ENCODE data around the gene SEC24C.
"Not testable (repeated sequence)": the region's sequence is repeated elsewhere in the genome, so short reads cannot be mapped to it uniquely, and the experiment has no call there.

Gene SEC24C, protein sequence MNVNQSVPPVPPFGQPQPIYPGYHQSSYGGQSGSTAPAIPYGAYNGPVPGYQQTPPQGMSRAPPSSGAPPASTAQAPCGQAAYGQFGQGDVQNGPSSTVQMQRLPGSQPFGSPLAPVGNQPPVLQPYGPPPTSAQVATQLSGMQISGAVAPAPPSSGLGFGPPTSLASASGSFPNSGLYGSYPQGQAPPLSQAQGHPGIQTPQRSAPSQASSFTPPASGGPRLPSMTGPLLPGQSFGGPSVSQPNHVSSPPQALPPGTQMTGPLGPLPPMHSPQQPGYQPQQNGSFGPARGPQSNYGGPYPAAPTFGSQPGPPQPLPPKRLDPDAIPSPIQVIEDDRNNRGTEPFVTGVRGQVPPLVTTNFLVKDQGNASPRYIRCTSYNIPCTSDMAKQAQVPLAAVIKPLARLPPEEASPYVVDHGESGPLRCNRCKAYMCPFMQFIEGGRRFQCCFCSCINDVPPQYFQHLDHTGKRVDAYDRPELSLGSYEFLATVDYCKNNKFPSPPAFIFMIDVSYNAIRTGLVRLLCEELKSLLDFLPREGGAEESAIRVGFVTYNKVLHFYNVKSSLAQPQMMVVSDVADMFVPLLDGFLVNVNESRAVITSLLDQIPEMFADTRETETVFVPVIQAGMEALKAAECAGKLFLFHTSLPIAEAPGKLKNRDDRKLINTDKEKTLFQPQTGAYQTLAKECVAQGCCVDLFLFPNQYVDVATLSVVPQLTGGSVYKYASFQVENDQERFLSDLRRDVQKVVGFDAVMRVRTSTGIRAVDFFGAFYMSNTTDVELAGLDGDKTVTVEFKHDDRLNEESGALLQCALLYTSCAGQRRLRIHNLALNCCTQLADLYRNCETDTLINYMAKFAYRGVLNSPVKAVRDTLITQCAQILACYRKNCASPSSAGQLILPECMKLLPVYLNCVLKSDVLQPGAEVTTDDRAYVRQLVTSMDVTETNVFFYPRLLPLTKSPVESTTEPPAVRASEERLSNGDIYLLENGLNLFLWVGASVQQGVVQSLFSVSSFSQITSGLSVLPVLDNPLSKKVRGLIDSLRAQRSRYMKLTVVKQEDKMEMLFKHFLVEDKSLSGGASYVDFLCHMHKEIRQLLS

GRCh38 chr10:73743905-73744663 is at the start of gene SEC24C:
Gene SEC24C, plus strand, starts transcription at chr10:73744372. Its CDS starts 2,461 bp downstream, at chr10:73746833.
- peak; percentile 96 for DNase-seq

DNA sequence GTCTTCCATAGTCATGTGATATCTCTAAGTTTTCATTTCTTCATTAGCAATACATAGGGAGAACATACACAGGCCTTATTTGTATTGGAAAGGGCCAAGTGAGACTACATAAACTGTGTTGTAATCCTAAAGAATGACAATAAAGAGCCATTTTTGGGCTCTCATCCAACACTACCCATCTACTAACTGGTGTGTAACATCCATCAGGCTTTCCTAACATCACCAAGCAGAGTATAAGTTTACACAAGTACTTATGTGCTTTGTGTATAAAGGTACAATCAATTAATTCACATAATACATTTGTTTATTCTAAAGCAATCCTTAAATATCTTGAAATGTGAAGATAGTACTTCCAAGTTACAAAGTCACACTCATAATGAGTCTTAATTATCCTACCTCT is 48.9 kb upstream of the SEC24C start:
- DNase-seq: not testable (repeated sequence)

GRCh38 chr10:73697675-73698159 is 46.5 kb upstream of the SEC24C start, which contains the start of gene AGAP5:
Gene AGAP5, minus strand, starts transcription at chr10:73698109. Its CDS starts 354 bp downstream, at chr10:73697755.
- DNase-seq: not testable (repeated sequence)

DNA sequence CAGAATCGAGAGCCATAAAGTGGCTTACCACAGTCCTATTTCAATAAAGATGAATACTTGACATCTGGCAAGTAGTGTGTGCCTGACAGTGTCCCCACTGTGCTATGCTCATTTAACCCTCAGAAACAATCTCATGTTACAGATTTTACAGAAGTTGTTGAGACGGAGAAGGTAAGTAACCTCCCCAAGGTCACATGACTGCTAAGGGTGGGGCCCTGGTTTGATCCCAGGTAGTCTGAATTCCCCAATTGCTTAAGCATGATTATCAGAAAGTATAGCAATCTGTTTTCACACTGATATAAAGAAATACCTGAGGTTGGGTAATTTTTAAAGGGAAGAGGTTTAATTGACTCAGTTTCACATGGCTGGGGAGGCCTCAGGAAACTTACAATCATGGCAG is 45.4 kb upstream of the SEC24C start:
- not testable (repeated sequence) for DNase-seq

GRCh38 chr10:73703924-73704323 is 40.2 kb upstream of the SEC24C start:
- not testable (repeated sequence) for DNase-seq

GRCh38 chr10:73705506-73706072 is 38.6 kb upstream of the SEC24C start:
- not testable (repeated sequence) for DNase-seq

- DNase-seq: not testable (repeated sequence)
These were observed 37.7 kb upstream of the SEC24C start for GRCh38 chr10:73706488-73706887.

- DNase-seq: not testable (repeated sequence)
These were observed 36.5 kb upstream of the SEC24C start for GRCh38 chr10:73707628-73708027.

DNA sequence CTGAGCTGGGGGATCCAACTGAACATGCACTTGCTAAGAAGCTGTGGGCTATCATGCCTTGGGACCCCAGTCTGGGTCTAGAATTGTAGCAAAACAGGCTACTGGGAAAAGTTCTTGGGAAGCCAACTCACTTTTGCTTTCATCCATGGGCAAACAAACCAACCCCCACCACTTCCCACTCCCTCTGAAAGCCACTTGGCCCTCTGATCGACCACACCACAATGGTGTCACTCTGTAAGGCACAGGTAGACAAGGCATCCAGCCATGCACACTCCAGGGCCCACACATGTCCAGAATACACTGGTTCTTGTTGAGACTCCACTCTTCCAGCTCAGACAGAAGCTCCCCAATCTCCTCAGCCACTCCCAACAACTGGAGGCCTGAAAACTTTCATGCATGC is 36.0 kb upstream of the SEC24C start:
- not testable (repeated sequence) for DNase-seq

GRCh38 chr10:73711683-73712082 is 32.5 kb upstream of the SEC24C start:
- DNase-seq: not testable (repeated sequence)

DNA sequence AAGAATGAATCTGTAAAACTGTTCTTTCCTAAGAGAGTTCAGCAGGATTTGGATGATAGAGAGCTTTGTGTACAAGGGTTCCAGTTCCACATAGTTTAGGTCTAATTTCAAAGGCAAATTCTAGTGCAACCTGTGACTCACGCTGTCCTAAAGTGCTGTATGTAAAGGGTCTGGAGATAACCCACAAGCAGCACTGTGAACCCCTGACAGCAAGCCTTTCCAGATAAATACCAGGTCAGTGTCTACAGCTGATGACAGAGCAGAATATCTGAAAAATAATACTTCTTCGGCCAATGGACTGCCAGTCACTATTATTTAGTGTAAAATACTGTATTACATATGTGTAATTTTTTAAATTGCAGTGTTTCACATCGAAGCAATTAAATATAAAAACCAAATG is 30.3 kb upstream of the SEC24C start:
- DNase-seq: not testable (repeated sequence)

DNA sequence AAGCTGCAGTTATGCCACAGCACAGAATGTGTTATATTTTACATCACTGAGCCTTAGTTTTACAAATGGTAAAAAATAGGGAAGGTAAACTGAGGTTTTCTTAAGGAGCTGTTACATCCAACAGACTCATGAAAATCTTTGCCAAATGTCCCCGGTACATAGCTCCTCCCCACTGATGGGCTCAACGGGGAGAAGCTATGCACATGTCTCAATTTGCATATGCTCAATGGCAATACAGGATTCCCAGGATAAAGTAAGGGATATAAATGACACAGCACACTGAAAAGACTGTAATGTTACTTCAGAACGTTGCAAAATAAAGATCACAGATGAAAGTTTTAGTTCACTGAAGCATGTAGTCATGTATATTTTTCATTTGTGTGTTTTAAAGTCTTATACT is 29.7 kb upstream of the SEC24C start:
- DNase-seq: not testable (repeated sequence)

DNA sequence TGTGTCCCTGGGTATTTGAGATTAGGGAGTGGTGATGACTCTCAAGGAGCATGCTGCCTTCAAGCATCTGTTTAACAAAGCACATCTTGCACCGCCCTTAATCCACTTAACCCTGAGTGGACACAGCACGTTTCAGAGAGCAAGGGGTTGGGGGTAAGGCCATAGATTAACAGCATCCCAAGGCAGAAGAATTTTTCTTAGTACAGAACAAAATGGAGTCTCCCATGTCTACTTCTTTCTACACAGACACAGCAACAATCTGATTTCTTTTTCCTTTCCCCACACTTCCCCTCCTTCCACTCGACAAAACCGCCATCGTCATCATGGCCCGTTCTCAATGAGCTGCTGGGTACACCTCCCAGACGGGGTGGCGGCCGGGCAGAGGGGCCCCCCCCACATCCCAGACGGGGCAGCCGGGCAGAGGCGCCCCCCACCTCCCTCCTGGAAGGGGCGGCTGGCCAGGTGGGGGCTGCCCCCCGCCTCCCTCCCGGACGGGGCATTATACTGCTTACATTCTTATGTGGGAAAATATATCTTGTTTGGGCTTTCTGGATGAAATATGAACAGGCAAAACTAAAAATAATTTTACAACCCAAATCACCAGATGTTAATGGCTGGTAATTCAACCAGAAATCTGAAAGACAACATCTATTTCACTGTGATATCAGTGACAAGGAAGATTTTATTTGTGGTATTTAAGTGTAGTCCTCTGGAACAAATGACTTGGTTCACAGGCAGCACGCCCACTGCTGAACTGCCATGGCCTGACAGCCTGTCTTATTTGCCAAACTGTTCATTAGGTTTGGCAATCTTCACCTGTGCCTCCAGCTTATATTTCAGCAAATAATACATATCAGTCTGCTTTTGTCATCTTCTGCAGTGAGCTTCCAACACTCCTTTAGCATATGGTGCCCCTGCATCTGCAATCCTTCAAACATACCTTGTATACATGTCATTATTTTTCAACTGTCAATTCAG is 28.7 kb upstream of the SEC24C start:
- not testable (repeated sequence) for DNase-seq

GRCh38 chr10:73716251-73716650 is 27.9 kb upstream of the SEC24C start:
- DNase-seq: no peak

DNA sequence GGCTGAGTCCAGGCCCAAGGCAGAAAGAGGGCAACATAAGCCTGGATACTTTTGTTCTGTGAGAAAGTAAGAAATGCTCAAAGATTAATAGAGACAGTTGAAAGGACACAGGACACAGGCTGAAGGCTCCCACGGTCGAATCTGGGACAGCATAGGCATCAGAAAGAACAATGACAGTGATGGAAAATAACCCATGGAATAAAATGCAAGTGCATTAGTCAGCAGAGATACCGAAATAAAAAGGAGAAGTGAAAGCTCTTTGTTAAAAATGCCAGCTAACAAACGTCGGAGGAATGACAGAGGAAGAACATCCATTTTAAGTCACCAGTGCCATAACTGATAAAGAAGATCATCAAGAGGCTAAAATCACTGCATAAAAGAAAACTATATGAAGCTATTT is 26.6 kb upstream of the SEC24C start:
- DNase-seq: no peak

GRCh38 chr10:73720561-73720960 is 23.6 kb upstream of the SEC24C start:
- DNase-seq: not testable (repeated sequence)

GRCh38 chr10:73723516-73723915 is 20.7 kb upstream of the SEC24C start:
- DNase-seq: no peak

DNA sequence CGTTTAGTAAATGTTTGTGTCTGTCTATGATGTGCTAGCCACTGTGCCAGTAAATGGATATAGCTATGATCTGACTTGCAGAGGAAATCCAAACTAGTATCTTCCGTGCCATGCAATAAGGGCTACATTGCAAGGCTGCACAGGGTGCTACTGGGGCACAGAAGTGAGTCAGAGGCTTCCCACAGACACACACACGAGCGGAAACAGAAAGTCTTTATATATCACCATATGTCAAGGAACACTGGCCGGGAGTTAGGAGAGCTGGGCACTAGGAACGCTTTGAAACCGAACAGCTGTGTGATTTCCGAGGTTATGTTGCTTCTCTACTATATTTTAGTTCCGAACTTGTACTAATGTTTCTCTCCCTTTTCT is 14.4 kb upstream of the SEC24C start:
- peak; percentile 73 for DNase-seq

DNA sequence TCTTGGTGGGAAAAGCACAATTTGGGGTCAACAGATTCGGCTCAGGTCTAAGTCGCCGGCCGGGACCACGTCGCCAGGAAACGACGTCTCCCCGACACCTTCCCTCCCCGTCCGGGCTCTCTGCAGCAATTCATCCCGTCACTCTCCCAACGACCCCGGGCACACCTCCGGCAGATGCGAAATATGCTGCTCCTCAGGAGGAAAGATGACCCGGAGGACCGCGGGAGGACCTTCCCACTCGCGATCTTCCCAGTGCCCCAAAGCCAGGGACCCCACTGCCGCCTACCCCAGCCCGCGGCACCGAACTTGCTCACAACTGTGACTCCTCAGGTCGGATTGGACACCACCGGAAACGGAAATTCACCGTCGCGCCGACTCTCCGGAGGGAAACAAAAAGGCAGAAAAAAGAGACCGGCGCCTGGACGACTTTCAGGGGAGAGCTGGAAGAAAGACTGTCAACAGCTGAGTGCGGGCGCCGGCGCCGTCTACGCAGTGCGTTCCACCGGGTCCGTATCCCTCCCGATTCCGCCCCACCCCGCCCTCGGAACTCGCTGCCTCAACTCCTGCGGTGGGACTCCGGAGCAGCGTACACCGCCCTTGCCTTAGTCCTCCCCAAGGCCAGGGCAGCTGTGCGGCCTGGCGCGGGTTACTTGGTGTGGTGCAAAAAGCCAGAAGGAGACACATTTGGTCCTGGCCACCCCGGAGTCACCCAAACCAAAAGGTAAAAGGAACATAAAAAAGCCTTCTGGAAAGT is 13.8 kb upstream of the SEC24C start:
- DNase-seq: peak; percentile 95
